ENCODE data around the gene GPNMB. TPM values are rescaled to one million over a fixed set of nuclear protein-coding genes. Genes with fewer than 3 reads are reported as not detected.

Gene GPNMB
- total and polyA plus RNA-seq, 10 of the 15 experiments (the other 5 are each of a cell fraction or from before 2014, with no cell fraction given): 5.9 to 22.3 (median 10.0) TPM

DNA sequence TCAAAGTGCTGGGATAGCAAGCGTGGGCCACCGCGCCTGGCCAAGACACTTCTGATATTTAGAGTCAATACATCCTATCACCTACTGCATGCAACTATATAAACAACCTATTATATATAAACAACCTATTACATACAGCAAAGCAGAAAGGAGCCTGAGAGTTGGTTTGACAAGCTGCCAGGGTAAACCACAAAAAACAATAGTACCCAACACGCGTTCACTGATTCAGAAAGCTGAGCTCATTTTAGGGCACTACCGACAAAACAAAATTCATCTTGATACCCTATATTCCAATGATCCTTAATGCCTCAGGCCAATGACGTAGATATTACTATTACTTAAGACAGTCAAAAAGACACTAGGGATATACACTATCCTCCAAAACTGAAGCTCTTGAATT is 68.8 kb downstream of the GPNMB start:
- DNase-seq (ENCODE audit: low read depth, low spot score): no peak
- intact Hi-C loops (cut with micrococcal nuclease; ENCODE audit: unreplicated experiment) (no loop called here), in situ Hi-C loops (cut with MboI) (no loop called here)
- 93% methylated on average over 7 of the region's 7 CpGs for WGBS (ENCODE audit: insufficient coverage, insufficient replicate concordance, low lambda C conversion rate, missing lambda C conversion rate)
- no peak overlapping the region for H2AFZ ChIP-seq (ENCODE audit: control insufficient read depth, low read depth, low read length)
- no TSS peak for BruUV-seq (replicated peaks)
- H4K20me1 ChIP-seq (ENCODE audit: control insufficient read depth, insufficient read depth): no peaks in the 10 kb centered on the region
- RAD21 ChIA-PET (ENCODE audit: unreplicated experiment): no interaction called here
- H3K4me1 ChIP-seq (ENCODE audit: control insufficient read depth, insufficient read depth, low read length): no peaks in the 10 kb centered on the region
- H3K27ac ChIP-seq (ENCODE audit: control insufficient read depth, insufficient read depth): no peak overlapping the region
- FAIRE-seq: no peak
- H3K27me3 ChIP-seq (replicated peaks in 1 of 2; ENCODE audit: control insufficient read depth in 2 of 2, insufficient read depth in 2 of 2, low read length in 1 of 2): no peaks in the 10 kb centered on the region
- H3K79me2 ChIP-seq (ENCODE audit: control insufficient read depth, insufficient read depth, low read length): no peaks in the 10 kb centered on the region
- SMC1A ChIA-PET (ENCODE audit: uncharacterized antibody, unreplicated experiment): interaction anchor here (0.7 to 1.9 kb wide), 4 partner anchors 11 to 42 kb away, joined by 3 to 4 read pairs (median 4); no protein-coding TSS in a partner anchor
- H3K9me3 ChIP-seq (replicated peaks; ENCODE audit: control insufficient read depth, insufficient read depth, low read length): no peaks in the 10 kb centered on the region
- no peak overlapping the region for H3K4me3 ChIP-seq
- POLR2A ChIA-PET: interaction anchor here (0.6 kb wide), 1 partner anchor 74 kb away, joined by 4 read pairs; no protein-coding TSS in a partner anchor
- peaks cover 9 to 33% of the 10 kb centered on the region in 2 experiments for H3K36me3 ChIP-seq (ENCODE audit: control insufficient read depth in 2 of 2, insufficient read depth in 2 of 2, low read length in 1 of 2)
- H3K9ac ChIP-seq (ENCODE audit: control insufficient read depth, insufficient read depth, low read length): no peak overlapping the region
- no peak for ATAC-seq
- no peak overlapping the region for H3K4me2 ChIP-seq (ENCODE audit: control insufficient read depth, insufficient read depth)
- CTCF ChIA-PET: interaction anchor here (1.4 to 1.5 kb wide), 3 partner anchors 37 to 52 kb away, joined by 3 read pairs; no protein-coding TSS in a partner anchor
- TF ChIP-seq JUND (IDR thresholded peaks at IDR 0.05; ENCODE audit: low read depth, low read length) (no peak), ASH2L (IDR thresholded peaks at IDR 0.05; ENCODE audit: borderline replicate concordance, low read depth) (no peak), PAX5 (IDR thresholded peaks at IDR 0.05; ENCODE audit: borderline replicate concordance, low read depth, low read length) (no peak), ZZZ3 (IDR thresholded peaks at IDR 0.05; ENCODE audit: control insufficient read depth, insufficient read length, low read depth) (no peak), EZH2 (IDR thresholded peaks at IDR 0.05; ENCODE audit: borderline replicate concordance, control insufficient read depth, low read depth, low read length) (no peak), HDGF (IDR thresholded peaks at IDR 0.05) (no peak), NFXL1 (IDR thresholded peaks at IDR 0.05; ENCODE audit: borderline replicate concordance) (no peak), SPI1 (IDR thresholded peaks at IDR 0.05; ENCODE audit: borderline replicate concordance, insufficient read depth, low read depth, low read length) (no peak), EGR1 (IDR thresholded peaks at IDR 0.05; ENCODE audit: borderline replicate concordance in 1 of 2, low read depth in 2 of 2, low read length in 2 of 2) (no peak), LARP7 (IDR thresholded peaks at IDR 0.05) (no peak)
- TF ChIP-seq, protein P1, sequence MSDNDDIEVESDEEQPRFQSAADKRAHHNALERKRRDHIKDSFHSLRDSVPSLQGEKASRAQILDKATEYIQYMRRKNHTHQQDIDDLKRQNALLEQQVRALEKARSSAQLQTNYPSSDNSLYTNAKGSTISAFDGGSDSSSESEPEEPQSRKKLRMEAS (IDR thresholded peaks at IDR 0.05; ENCODE audit: low read depth, low read length): no peak
- TF ChIP-seq, protein P2, sequence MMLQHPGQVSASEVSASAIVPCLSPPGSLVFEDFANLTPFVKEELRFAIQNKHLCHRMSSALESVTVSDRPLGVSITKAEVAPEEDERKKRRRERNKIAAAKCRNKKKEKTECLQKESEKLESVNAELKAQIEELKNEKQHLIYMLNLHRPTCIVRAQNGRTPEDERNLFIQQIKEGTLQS (IDR thresholded peaks at IDR 0.05; ENCODE audit: borderline replicate concordance, extremely low read depth, low read depth, low read length): no peak
- TF ChIP-seq, protein P3, sequence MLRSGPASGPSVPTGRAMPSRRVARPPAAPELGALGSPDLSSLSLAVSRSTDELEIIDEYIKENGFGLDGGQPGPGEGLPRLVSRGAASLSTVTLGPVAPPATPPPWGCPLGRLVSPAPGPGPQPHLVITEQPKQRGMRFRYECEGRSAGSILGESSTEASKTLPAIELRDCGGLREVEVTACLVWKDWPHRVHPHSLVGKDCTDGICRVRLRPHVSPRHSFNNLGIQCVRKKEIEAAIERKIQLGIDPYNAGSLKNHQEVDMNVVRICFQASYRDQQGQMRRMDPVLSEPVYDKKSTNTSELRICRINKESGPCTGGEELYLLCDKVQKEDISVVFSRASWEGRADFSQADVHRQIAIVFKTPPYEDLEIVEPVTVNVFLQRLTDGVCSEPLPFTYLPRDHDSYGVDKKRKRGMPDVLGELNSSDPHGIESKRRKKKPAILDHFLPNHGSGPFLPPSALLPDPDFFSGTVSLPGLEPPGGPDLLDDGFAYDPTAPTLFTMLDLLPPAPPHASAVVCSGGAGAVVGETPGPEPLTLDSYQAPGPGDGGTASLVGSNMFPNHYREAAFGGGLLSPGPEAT (IDR thresholded peaks at IDR 0.05; ENCODE audit: low read depth): no peak
- TF ChIP-seq, protein P4, sequence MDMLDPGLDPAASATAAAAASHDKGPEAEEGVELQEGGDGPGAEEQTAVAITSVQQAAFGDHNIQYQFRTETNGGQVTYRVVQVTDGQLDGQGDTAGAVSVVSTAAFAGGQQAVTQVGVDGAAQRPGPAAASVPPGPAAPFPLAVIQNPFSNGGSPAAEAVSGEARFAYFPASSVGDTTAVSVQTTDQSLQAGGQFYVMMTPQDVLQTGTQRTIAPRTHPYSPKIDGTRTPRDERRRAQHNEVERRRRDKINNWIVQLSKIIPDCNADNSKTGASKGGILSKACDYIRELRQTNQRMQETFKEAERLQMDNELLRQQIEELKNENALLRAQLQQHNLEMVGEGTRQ (IDR thresholded peaks at IDR 0.05; ENCODE audit: borderline replicate concordance, low read depth, low read length): no peak
- TF ChIP-seq, protein P5, sequence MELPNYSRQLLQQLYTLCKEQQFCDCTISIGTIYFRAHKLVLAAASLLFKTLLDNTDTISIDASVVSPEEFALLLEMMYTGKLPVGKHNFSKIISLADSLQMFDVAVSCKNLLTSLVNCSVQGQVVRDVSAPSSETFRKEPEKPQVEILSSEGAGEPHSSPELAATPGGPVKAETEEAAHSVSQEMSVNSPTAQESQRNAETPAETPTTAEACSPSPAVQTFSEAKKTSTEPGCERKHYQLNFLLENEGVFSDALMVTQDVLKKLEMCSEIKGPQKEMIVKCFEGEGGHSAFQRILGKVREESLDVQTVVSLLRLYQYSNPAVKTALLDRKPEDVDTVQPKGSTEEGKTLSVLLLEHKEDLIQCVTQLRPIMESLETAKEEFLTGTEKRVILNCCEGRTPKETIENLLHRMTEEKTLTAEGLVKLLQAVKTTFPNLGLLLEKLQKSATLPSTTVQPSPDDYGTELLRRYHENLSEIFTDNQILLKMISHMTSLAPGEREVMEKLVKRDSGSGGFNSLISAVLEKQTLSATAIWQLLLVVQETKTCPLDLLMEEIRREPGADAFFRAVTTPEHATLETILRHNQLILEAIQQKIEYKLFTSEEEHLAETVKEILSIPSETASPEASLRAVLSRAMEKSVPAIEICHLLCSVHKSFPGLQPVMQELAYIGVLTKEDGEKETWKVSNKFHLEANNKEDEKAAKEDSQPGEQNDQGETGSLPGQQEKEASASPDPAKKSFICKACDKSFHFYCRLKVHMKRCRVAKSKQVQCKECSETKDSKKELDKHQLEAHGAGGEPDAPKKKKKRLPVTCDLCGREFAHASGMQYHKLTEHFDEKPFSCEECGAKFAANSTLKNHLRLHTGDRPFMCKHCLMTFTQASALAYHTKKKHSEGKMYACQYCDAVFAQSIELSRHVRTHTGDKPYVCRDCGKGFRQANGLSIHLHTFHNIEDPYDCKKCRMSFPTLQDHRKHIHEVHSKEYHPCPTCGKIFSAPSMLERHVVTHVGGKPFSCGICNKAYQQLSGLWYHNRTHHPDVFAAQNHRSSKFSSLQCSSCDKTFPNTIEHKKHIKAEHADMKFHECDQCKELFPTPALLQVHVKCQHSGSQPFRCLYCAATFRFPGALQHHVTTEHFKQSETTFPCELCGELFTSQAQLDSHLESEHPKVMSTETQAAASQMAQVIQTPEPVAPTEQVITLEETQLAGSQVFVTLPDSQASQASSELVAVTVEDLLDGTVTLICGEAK (IDR thresholded peaks at IDR 0.05; ENCODE audit: borderline replicate concordance): no peak

All from GM12878 (cell line).